T-cell (primary cell): ENCODE data around the gene ZC3HAV1. TPM values are rescaled to one million over a fixed set of nuclear protein-coding genes. Genes with fewer than 3 reads are reported as not detected.

Experiments
- ATAC-seq, 4 experiments: fragments of 200-7000 bp in 3 of 4; fragments of 150-1000 bp in 1 of 4; cut with Tn5 transposase; replicated peaks in 1 of 4; 1 replicate in 3 of 4; 2 replicates in 1 of 4; pipeline ENCODE4 v1.10.0; 2021; ENCODE audit warnings: moderate library complexity in 3 of 4, mild to moderate bottlenecking in 2 of 4, moderate number of reproducible peaks in 1 of 4
- CTCF ChIA-PET, 2 donors: fragments of 300-600 bp; sonication (Branson Sonifier 250); formaldehyde crosslinking; loops; one replicate each; lab custom pipeline; 2022; ENCODE audit warnings: antibody characterized with exemption in 2 of 2; lab: Charles Lee
- POLR2A ChIA-PET, 2 donors: fragments of 300-600 bp; sonication (Branson Sonifier 250); formaldehyde crosslinking; loops; one replicate each; lab custom pipeline; 2022; ENCODE audit warnings: antibody characterized with exemption in 2 of 2; lab: Charles Lee
- DNase-seq, 35 experiments: peaks; one replicate each; pipeline versions ENCODE4 v3.0.0 to v3.0.0-alpha.2; 2013 to 2023
- H3K27ac ChIP-seq: one replicate; pipeline ENCODE4 v1.5.1; 2013; ENCODE audit warnings: low read length
- H3K27me3 ChIP-seq, 2 experiments: replicated peaks in 1 of 2; 1 replicate in 1 of 2; 2 replicates in 1 of 2; pipeline versions ENCODE4 v1.6.1 to v1.7.0; 2013; ENCODE audit warnings: low read length in 1 of 2, mixed read lengths in 1 of 2; ENCODE audit not compliant: control insufficient read depth in 2 of 2, insufficient read depth in 2 of 2; ENCODE audit errors: extremely low read depth in 1 of 2
- H3K36me3 ChIP-seq, 2 donors: 1 replicate in 1 of 2; 2 replicates in 1 of 2; pipeline versions ENCODE4 v1.6.1 to v1.7.0; 2013; ENCODE audit warnings: low read length in 1 of 2; ENCODE audit not compliant: control insufficient read depth in 2 of 2, insufficient read depth in 1 of 2; ENCODE audit errors: extremely low read depth in 1 of 2
- H3K4me1 ChIP-seq, 2 experiments: 1 replicate in 1 of 2; 2 replicates in 1 of 2; pipeline versions ENCODE4 v1.6.1 to v1.7.0; 2013; ENCODE audit warnings: low read length in 2 of 2, mixed read lengths in 1 of 2; ENCODE audit not compliant: insufficient read depth in 2 of 2, control insufficient read depth in 1 of 2; ENCODE audit errors: extremely low read depth in 1 of 2
- H3K4me3 ChIP-seq, 2 donors: 1 replicate in 1 of 2; 2 replicates in 1 of 2; pipeline versions ENCODE4 v1.5.1 to v1.7.0; 2013; ENCODE audit warnings: mild to moderate bottlenecking in 2 of 2, low read length in 1 of 2, moderate library complexity in 1 of 2; ENCODE audit not compliant: control insufficient read depth in 1 of 2; ENCODE audit errors: extremely low read depth in 1 of 2
- H3K9me3 ChIP-seq: 2 replicates; pipeline ENCODE4 v1.7.0; 2013
- H3K27ac Mint-ChIP-seq, 2 donors: one replicate each; pipeline ENCODE4 v1.8.0; 2020 to 2021; ENCODE audit warnings: mild to moderate bottlenecking in 2 of 2, mixed read lengths in 2 of 2
- H3K27me3 Mint-ChIP-seq, 2 donors: one replicate each; pipeline ENCODE4 v1.8.0; 2021 to 2022; ENCODE audit warnings: mixed read lengths in 2 of 2
- H3K36me3 Mint-ChIP-seq: one replicate; pipeline ENCODE4 v1.8.0; 2021; ENCODE audit warnings: mixed read lengths
- H3K4me1 Mint-ChIP-seq, 3 donors: one replicate each; pipeline ENCODE4 v1.8.0; 2020 to 2022; ENCODE audit warnings: mixed read lengths in 3 of 3, mild to moderate bottlenecking in 1 of 3
- H3K4me3 Mint-ChIP-seq, 3 donors: one replicate each; pipeline ENCODE4 v1.8.0; 2020 to 2022; ENCODE audit warnings: mild to moderate bottlenecking in 3 of 3, mixed read lengths in 3 of 3, moderate library complexity in 3 of 3
- H3K9me3 Mint-ChIP-seq, 3 donors: one replicate each; pipeline ENCODE4 v1.8.0; 2020 to 2022; ENCODE audit warnings: mixed read lengths in 3 of 3
- WGBS: methylation state at CpG from one replicate; pipeline ENCODE4 v1.1.5; 2013; ENCODE audit warnings: missing lambda C conversion rate; ENCODE audit not compliant: insufficient coverage; 5-methylcytosine and 5-hydroxymethylcytosine counted together
- total RNA-seq, 35 experiments: library from RNA in 6 of 35; stranded (reverse) in 6 of 35; fragments of 120-200 nt in 1 of 35; gene quantifications; one replicate each; pipeline versions ENCODE4 v1.2.1 to v1.2.4 and lab custom pipeline; 2013 to 2026

The ZC3HAV1 gene
- total RNA-seq, 5 donors from 2014 or later (not counting 1 experiment from before 2014, with no cell fraction given) = 148 to 201 (median 155) TPM

GRCh38 chr7:139049936-139050335 is 59.6 kb downstream of the ZC3HAV1 start:
- H3K36me3 Mint-ChIP-seq = peaks cover 79% of the 10 kb centered on the region
- ChIA-PET POLR2A (interaction anchor here in 1 of 2 donors (0.9 to 1.6 kb wide), 2 partner anchors 10 to 21 kb away, joined by 3 to 8 read pairs; no protein-coding TSS in a partner anchor), CTCF (interaction anchor here in 1 of 2 donors (0.8 kb wide), 1 partner anchor 21 kb away, joined by 3 read pairs; no protein-coding TSS in a partner anchor)
- no peak overlapping the region for H3K27ac ChIP-seq
- H3K27ac Mint-ChIP-seq = peak overlapping the region; percentile 74 to 79
- no peaks in the 10 kb centered on the region for H3K9me3 Mint-ChIP-seq
- H3K27me3 Mint-ChIP-seq = no peaks in the 10 kb centered on the region
- peaks cover 20 to 93% of the 10 kb centered on the region in 2 donors for H3K36me3 ChIP-seq
- DNase-seq (no peak), ATAC-seq (no peak)
- peaks cover 11 to 16% of the 10 kb centered on the region in 2 experiments for H3K4me1 ChIP-seq
- peaks cover 45 to 55% (median 52%) of the 10 kb centered on the region in 3 donors for H3K4me1 Mint-ChIP-seq
- H3K9me3 ChIP-seq = no peaks in the 10 kb centered on the region
- no peak overlapping the region for H3K4me3 Mint-ChIP-seq
- WGBS = no CpG with 5 or more reads among the region's 1 CpG
- no peaks in the 10 kb centered on the region for H3K27me3 ChIP-seq
- H3K4me3 ChIP-seq = no peak overlapping the region

GRCh38 chr7:139049111-139049510 is 60.4 kb downstream of the ZC3HAV1 start:
- Mint-ChIP-seq H3K27ac (peak overlapping the region; percentile 74 to 79), H3K27me3 (no peaks in the 10 kb centered on the region), H3K4me1 (peaks cover 53 to 64% (median 58%) of the 10 kb centered on the region in 3 donors), H3K9me3 (no peaks in the 10 kb centered on the region), H3K4me3 (no peak overlapping the region), H3K36me3 (peaks cover 80% of the 10 kb centered on the region)
- peaks cover 14 to 23% of the 10 kb centered on the region in 2 experiments for H3K4me1 ChIP-seq
- H3K36me3 ChIP-seq = peaks cover 15 to 84% of the 10 kb centered on the region in 2 donors
- ChIA-PET POLR2A (interaction anchor here (0.6 to 1.6 kb wide), 3 partner anchors 8 to 32 kb away, joined by 3 to 8 read pairs (median 5); no protein-coding TSS in a partner anchor), CTCF (interaction anchor here in 1 of 2 donors (0.6 kb wide), 1 partner anchor 22 kb away, joined by 3 read pairs; no protein-coding TSS in a partner anchor)
- no peaks in the 10 kb centered on the region for H3K27me3 ChIP-seq
- H3K9me3 ChIP-seq = no peaks in the 10 kb centered on the region
- DNase-seq (no peak), ATAC-seq (no peak)
- H3K27ac ChIP-seq = no peak overlapping the region
- WGBS = 93% methylated on average over 3 of the region's 7 CpGs
- no peak overlapping the region for H3K4me3 ChIP-seq

DNA sequence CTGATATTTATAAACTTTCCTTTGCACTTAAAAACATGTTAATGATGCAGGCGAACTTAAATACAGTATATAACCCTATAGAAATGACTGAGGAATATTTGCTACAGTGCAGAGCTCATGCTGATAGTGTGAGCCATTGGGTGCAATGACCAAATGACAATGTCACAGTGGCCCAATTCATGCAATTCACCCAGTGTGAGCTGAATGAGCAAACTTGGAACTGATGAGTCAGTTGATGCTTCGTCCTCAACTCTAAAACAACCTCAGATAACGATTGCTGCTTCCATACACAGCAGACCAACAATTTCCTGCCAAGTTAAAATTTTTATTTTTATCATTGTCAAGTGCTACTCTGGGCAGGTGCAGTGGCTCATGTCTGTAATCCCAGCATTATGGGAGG is 61.5 kb downstream of the ZC3HAV1 start:
- H3K36me3 Mint-ChIP-seq = peaks cover 77% of the 10 kb centered on the region
- Histone ChIP-seq H3K4me3 (no peak overlapping the region), H3K4me1 (peaks cover 24 to 27% of the 10 kb centered on the region in 2 experiments), H3K9me3 (no peaks in the 10 kb centered on the region), H3K27me3 (no peaks in the 10 kb centered on the region), H3K27ac (no peak overlapping the region), H3K36me3 (peaks cover 10 to 77% of the 10 kb centered on the region in 2 donors)
- ChIA-PET POLR2A (interaction anchor here in 1 of 2 donors (0.5 kb wide), 1 partner anchor 23 kb away, joined by 8 read pairs; no protein-coding TSS in a partner anchor), CTCF (interaction anchor here in 1 of 2 donors (0.6 kb wide), 1 partner anchor 30 kb away, joined by 3 read pairs; no protein-coding TSS in a partner anchor)
- no peaks in the 10 kb centered on the region for H3K27me3 Mint-ChIP-seq
- no peak overlapping the region for H3K27ac Mint-ChIP-seq
- H3K4me3 Mint-ChIP-seq = no peak overlapping the region
- peaks cover 65 to 69% (median 69%) of the 10 kb centered on the region in 3 donors for H3K4me1 Mint-ChIP-seq
- no peak for DNase-seq
- no peaks in the 10 kb centered on the region for H3K9me3 Mint-ChIP-seq
- no CpG with 5 or more reads among the region's 3 CpGs for WGBS
- ATAC-seq = no peak

GRCh38 chr7:139046143-139046542 is 63.4 kb downstream of the ZC3HAV1 start:
- ChIA-PET CTCF (interaction anchor here (0.6 to 2.8 kb wide), 3 partner anchors 13 to 29 kb away, joined by 3 to 11 read pairs (median 4); no protein-coding TSS in a partner anchor), POLR2A (interaction anchor here (0.6 to 1.2 kb wide), 7 partner anchors 16 to 301 kb away, joined by 3 to 7 read pairs (median 5); a partner anchor contains a TSS)
- H3K36me3 ChIP-seq = peaks cover 7 to 60% of the 10 kb centered on the region in 2 donors
- DNase-seq (no peak), ATAC-seq (no peak)
- Mint-ChIP-seq H3K36me3 (peaks cover 69% of the 10 kb centered on the region), H3K4me3 (peak overlapping the region in 2 of 3 donors; percentile 28 to 60), H3K9me3 (no peaks in the 10 kb centered on the region), H3K4me1 (peaks cover 79 to 82% (median 80%) of the 10 kb centered on the region in 3 donors), H3K27ac (peak overlapping the region; percentile 67 to 76), H3K27me3 (no peaks in the 10 kb centered on the region)
- H3K27me3 ChIP-seq = no peaks in the 10 kb centered on the region
- H3K27ac ChIP-seq = no peak overlapping the region
- no peaks in the 10 kb centered on the region for H3K9me3 ChIP-seq
- no CpG with 5 or more reads among the region's 6 CpGs for WGBS
- no peak overlapping the region for H3K4me3 ChIP-seq
- H3K4me1 ChIP-seq = peaks cover 24 to 27% of the 10 kb centered on the region in 2 experiments

DNA sequence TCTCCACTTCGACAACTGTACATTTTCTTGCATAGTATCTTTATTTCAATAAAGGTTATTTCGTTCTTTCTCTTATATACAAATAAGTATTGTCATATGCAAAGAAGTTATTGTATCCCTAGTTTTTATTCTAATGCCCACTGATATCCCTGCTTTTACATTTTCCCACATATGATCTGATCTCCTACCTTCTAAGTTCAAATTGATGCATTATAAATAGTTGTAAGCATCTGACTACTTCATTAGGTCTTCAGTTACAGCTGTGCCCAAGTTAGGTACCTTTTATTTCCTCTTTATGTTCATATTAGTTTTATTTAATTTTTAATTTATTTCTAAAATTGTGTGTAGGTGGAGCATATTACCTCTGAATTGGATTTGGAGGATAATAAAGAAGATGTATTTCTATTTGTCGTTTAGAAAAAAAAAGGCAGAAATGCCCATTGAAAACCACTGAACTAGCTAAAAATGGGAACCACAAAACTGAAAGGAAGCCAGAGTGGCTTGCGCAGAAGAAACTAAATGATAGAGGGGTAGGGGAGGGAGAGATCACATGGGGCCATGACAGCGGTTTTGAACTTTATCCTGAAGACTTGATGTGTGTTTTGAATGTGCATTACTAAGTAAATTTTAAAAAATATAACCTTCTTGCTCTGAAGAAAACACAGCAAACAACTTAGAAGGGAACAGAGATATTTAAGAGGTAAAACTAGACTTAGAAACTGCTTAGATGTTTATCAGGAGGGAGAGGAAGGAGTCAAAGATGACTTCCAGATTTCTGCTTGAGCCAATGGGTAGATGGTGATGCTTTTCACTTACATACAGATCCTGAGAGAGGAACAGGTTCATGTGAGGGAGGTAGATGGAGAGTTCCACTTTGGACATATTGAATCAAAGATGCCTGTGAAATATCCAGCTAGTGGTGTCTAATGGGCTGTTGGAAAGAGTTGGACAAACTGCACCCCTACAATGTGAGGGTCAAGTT is 64.4 kb downstream of the ZC3HAV1 start:
- peaks cover 24 to 27% of the 10 kb centered on the region in 2 experiments for H3K4me1 ChIP-seq
- H3K27ac Mint-ChIP-seq = peak overlapping the region; percentile 76 to 91
- DNase-seq = peak in 7 of 35 experiments; percentile 5 to 51 (median 19)
- peak in 1 of 4 experiments; percentile 39 for ATAC-seq
- H3K36me3 Mint-ChIP-seq = peaks cover 63% of the 10 kb centered on the region
- H3K4me3 Mint-ChIP-seq = peak overlapping the region; percentile 13 to 60 (median 49)
- 0% methylated on average over 1 of the region's 5 CpGs for WGBS
- peaks cover 82 to 87% (median 83%) of the 10 kb centered on the region in 3 donors for H3K4me1 Mint-ChIP-seq
- ChIA-PET CTCF (interaction anchor here in 1 of 2 donors (0.7 to 2.8 kb wide), 5 partner anchors 15 to 158 kb away, joined by 3 to 11 read pairs (median 3); no protein-coding TSS in a partner anchor), POLR2A (interaction anchor here in 1 of 2 donors (1.2 kb wide), 1 partner anchor 30 kb away, joined by 7 read pairs; no protein-coding TSS in a partner anchor)
- peak overlapping the region; percentile 76 for H3K27ac ChIP-seq
- H3K4me3 ChIP-seq = no peak overlapping the region
- no peaks in the 10 kb centered on the region for H3K27me3 Mint-ChIP-seq
- no peaks in the 10 kb centered on the region for H3K9me3 ChIP-seq
- H3K27me3 ChIP-seq = no peaks in the 10 kb centered on the region
- no peaks in the 10 kb centered on the region for H3K9me3 Mint-ChIP-seq
- H3K36me3 ChIP-seq = peaks cover under 1 to 49% of the 10 kb centered on the region in 2 donors
